Neutrophil (primary cell): ENCODE measurements around the gene TMED9.
A peak's percentile ranks its signal among the peaks of the same experiment; 100 is the strongest.

Experiments
- H3K27ac ChIP-seq: fragments of 200-600 bp; sonication (generic); 2 replicates; pipeline ENCODE4 v1.5.1; 2016; ENCODE audit warnings: mild to moderate bottlenecking, moderate library complexity
- H3K27me3 ChIP-seq: fragments of 200-600 bp; sonication (generic); 2 replicates; pipeline ENCODE4 v1.6.0; 2016; ENCODE audit warnings: mild to moderate bottlenecking
- H3K36me3 ChIP-seq: fragments of 200-600 bp; sonication (generic); 2 replicates; pipeline ENCODE4 v1.5.1; 2017
- H3K4me1 ChIP-seq, 2 experiments: fragments of 200-600 bp in 1 of 2; sonication (generic) in 1 of 2; 1 replicate in 1 of 2; 2 replicates in 1 of 2; pipeline versions ENCODE4 v1.5.1 to v1.6.1; 2013 to 2016; ENCODE audit warnings: low read depth in 1 of 2, low read length in 1 of 2, mild to moderate bottlenecking in 1 of 2, moderate library complexity in 1 of 2; ENCODE audit not compliant: control insufficient read depth in 1 of 2, insufficient read depth in 1 of 2
- H3K4me3 ChIP-seq, 2 experiments: fragments of 200-600 bp in 1 of 2; sonication (generic) in 1 of 2; 1 replicate in 1 of 2; 2 replicates in 1 of 2; pipeline ENCODE4 v1.5.1; 2013 to 2016; ENCODE audit warnings: low read depth in 1 of 2, low read length in 1 of 2, mild to moderate bottlenecking in 1 of 2, moderate library complexity in 1 of 2
- H3K9me3 ChIP-seq: fragments of 200-600 bp; sonication (generic); 2 replicates; pipeline ENCODE4 v1.5.1; 2016
- TF ChIP-seq, protein P1 (sequence below): fragments of 200-600 bp; sonication (generic); IDR thresholded peaks from 2 replicates; pipeline ENCODE4 v1.5.1; 2016; ENCODE audit warnings: antibody characterized with exemption

The TMED9 gene

DNA sequence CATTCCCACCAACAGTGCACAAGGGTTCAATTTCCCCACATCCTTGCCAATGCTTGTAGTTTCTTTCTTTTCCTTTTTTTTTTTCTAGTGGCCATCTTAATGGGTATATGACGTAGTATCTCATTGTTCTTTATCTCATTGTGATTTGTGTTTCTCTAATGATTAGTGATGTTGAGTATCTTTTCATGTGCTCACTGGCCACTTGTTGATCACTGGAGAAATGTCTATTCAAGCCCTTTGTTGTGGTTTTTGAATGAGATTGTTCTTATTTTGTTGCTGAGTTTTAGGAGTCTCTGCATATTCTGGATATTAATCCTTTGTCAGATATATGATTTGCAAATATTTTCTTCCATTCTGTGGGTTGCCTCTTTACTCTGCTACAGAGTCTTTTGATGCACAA lies 1.6 kb upstream of the TMED9 start:
- no peak overlapping the region for H3K27ac ChIP-seq
- TF ChIP-seq, protein P1, sequence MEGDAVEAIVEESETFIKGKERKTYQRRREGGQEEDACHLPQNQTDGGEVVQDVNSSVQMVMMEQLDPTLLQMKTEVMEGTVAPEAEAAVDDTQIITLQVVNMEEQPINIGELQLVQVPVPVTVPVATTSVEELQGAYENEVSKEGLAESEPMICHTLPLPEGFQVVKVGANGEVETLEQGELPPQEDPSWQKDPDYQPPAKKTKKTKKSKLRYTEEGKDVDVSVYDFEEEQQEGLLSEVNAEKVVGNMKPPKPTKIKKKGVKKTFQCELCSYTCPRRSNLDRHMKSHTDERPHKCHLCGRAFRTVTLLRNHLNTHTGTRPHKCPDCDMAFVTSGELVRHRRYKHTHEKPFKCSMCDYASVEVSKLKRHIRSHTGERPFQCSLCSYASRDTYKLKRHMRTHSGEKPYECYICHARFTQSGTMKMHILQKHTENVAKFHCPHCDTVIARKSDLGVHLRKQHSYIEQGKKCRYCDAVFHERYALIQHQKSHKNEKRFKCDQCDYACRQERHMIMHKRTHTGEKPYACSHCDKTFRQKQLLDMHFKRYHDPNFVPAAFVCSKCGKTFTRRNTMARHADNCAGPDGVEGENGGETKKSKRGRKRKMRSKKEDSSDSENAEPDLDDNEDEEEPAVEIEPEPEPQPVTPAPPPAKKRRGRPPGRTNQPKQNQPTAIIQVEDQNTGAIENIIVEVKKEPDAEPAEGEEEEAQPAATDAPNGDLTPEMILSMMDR = no peak
- H3K36me3 ChIP-seq = peaks cover 20% of the 10 kb centered on the region

DNA sequence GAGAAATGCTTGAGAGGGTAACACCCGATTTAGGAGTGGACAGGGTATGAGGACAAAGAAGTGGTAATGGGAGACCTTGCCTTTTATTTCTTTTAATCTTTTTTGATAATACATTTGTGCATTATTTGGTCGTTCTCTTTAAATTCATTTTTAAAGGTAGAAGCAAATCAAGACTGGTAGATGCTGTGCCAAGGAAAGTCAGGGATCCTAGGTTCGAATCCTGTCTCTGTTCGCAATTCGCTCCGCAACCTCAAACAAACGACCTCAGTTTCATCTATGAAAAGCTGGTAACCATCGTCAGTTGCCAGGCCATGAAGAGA lies 353 bp upstream of the TMED9 start:
- H3K4me3 ChIP-seq = peak overlapping the region; percentile 88 to 97
- H3K36me3 ChIP-seq = peaks cover 33% of the 10 kb centered on the region
- H3K27me3 ChIP-seq = peaks cover 39% of the 10 kb centered on the region
- no peaks in the 10 kb centered on the region for H3K9me3 ChIP-seq
- TF ChIP-seq, protein P1 = no peak
- peak overlapping the region; percentile 84 for H3K27ac ChIP-seq
- H3K4me1 ChIP-seq = peaks cover 15 to 17% of the 10 kb centered on the region in 2 experiments

More for the DNA sequence above, 1.6 kb upstream of the TMED9 start:
- Histone ChIP-seq H3K4me3 (no peak overlapping the region), H3K9me3 (no peaks in the 10 kb centered on the region), H3K4me1 (peaks cover 15 to 17% of the 10 kb centered on the region in 2 experiments), H3K27me3 (peaks cover 41% of the 10 kb centered on the region)

DNA sequence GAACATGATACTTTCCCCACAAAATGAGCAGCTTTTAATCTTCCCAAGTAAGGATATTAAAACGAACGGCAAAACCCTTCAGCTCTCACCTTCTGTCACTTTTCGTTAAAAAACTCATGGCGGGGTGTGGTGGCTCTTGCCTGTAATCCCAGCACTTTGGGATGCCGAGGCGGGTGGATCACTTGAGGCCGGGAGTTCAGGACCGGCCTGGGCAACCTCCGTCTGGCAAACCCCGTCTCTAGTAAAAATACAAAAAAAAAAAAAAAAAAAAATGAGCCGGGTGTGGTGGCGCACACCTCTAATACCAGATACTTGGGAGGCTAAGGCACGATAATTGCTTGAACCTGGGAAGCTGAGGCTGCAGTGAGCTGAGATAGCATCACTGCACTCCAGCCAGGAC lies 902 bp downstream of the TMED9 start:
- Histone ChIP-seq H3K4me3 (peak overlapping the region; percentile 88 to 97), H3K27ac (peak overlapping the region; percentile 84), H3K4me1 (peaks cover 15 to 17% of the 10 kb centered on the region in 2 experiments), H3K27me3 (peaks cover 34% of the 10 kb centered on the region), H3K36me3 (peaks cover 34% of the 10 kb centered on the region), H3K9me3 (no peaks in the 10 kb centered on the region)
- TF ChIP-seq, protein P1 = no peak

DNA sequence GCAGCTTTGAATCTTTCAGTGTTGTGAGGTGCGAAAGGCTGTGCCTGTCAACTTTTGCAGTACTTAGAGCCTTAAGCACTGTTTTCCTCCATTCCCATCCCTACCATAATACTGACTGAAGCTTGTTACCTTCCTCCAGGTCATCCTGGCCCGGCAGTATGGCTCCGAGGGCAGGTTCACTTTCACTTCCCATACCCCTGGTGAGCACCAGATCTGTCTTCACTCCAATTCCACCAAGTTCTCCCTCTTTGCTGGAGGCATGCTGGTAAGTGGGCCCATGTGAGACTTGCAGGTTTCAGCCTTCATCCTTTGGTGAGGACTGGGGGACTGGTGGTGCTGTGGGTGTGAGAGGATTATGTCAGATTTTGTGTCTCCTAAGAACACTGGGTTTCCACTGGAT lies 1.5 kb downstream of the TMED9 start:
- peaks cover 34% of the 10 kb centered on the region for H3K27me3 ChIP-seq
- no peak overlapping the region for H3K27ac ChIP-seq
- TF ChIP-seq, protein P1 = no peak
- H3K4me3 ChIP-seq = no peak overlapping the region
- no peaks in the 10 kb centered on the region for H3K9me3 ChIP-seq
- H3K4me1 ChIP-seq = peaks cover 16 to 18% of the 10 kb centered on the region in 2 experiments
- H3K36me3 ChIP-seq = peaks cover 34% of the 10 kb centered on the region

DNA sequence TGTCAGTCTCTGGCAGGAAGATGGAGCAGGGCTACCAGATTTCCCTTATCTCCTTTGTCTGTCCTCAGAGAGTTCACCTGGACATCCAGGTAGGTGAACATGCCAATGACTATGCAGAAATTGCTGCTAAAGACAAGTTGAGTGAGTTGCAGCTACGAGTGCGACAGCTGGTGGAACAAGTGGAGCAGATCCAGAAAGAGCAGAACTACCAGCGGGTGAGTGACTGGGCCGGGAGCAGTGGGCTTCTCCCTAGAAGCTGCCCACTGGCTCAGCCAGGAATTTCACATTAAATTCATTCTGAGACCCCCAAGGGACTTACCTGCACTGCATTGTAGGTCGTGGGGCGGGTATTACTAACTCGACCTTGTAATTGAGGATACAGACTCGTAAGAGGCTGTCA lies 2.1 kb downstream of the TMED9 start:
- no peaks in the 10 kb centered on the region for H3K9me3 ChIP-seq
- H3K4me1 ChIP-seq = peaks cover 22 to 24% of the 10 kb centered on the region in 2 experiments
- peaks cover 33% of the 10 kb centered on the region for H3K27me3 ChIP-seq
- H3K36me3 ChIP-seq = peaks cover 34% of the 10 kb centered on the region
- TF ChIP-seq, protein P1 = no peak
- no peak overlapping the region for H3K27ac ChIP-seq
- no peak overlapping the region for H3K4me3 ChIP-seq
